LNCAP (cell line): ENCODE measurements around the gene NPAS3.

ENCODE experiments used
- CTCF ChIP-seq: fragments of 450-650 bp; IDR thresholded peaks from 2 replicates; pipeline ENCODE4 v1.5.1; 2017; ENCODE audit warnings: mild to moderate bottlenecking

NPAS3 gene

GRCh38 chr14:33670235-33670634 lies 731.6 kb downstream of the NPAS3 start:
- TF ChIP-seq CTCF, result no peak

GRCh38 chr14:33671556-33671955 lies 732.9 kb downstream of the NPAS3 start:
- TF ChIP-seq CTCF, result no peak

GRCh38 chr14:33674927-33675326 lies 736.2 kb downstream of the NPAS3 start:
- no peak for TF ChIP-seq CTCF

GRCh38 chr14:33675415-33676130 lies 736.9 kb downstream of the NPAS3 start:
- no peak for TF ChIP-seq CTCF

DNA sequence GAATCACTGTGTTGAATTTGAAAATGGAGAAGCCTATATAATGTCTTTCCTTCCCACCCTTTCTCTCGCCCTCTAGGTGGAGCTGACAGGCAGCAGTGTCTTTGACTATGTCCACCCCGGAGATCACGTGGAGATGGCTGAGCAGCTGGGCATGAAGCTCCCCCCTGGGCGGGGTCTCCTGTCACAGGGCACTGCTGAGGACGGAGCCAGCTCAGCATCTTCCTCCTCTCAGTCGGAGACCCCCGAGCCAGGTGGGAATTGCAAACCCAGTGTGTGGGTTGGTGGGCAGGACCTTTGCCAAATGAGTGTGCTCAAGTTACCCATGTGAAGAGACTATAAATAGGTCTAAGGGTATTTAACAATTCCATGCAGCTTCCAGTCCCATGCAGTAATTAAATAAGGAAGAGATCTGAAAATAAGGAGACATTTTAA lies 737.5 kb downstream of the NPAS3 start:
- peak; percentile 47 for TF ChIP-seq CTCF

DNA sequence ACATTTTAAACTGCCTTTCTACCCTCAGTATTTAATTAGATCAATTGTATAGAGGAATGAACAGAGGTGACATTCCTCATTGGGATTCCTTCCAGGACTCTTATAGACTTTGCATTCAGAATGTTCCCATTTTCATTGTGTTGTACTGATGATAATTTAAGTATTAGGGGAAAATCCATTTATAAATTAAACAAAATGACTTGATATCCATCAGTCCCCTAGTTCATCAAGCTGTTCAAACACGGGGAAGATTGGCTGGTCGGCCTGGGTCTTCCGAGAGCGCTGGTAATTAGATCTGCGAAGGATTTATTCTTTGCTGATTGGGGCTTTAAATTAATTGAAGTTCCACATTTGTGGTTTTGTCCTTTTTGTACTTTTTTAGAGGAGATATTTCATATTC lies 738.2 kb downstream of the NPAS3 start:
- TF ChIP-seq CTCF, result no peak

GRCh38 chr14:33678005-33678404 lies 739.3 kb downstream of the NPAS3 start:
- no peak for TF ChIP-seq CTCF

GRCh38 chr14:33679025-33679424 lies 740.3 kb downstream of the NPAS3 start:
- no peak for TF ChIP-seq CTCF
